CD4-positive, alpha-beta T cell (primary cell): ENCODE measurements around the gene SDK1. TPM values are rescaled to one million over a fixed set of nuclear protein-coding genes. Genes with fewer than 3 reads are reported as not detected.

Source experiments
- ATAC-seq: fragments of 200-7000 bp; cut with Tn5 transposase; one replicate; pipeline ENCODE4 v1.10.0; 2022; ENCODE audit warnings: mild to moderate bottlenecking; ENCODE audit not compliant: poor library complexity
- CTCF ChIA-PET: fragments of 350-600 bp; sonication (Branson Sonifier 250); formaldehyde crosslinking; loops from one replicate; lab custom pipeline; 2021; ENCODE audit warnings: antibody characterized with exemption, inconsistent platforms; lab: Charles Lee
- POLR2A ChIA-PET: fragments of 350-600 bp; sonication (Branson Sonifier 250); formaldehyde crosslinking; loops from one replicate; lab custom pipeline; 2021; ENCODE audit warnings: antibody characterized with exemption, inconsistent platforms; lab: Charles Lee
- DNase-seq, 14 experiments: peaks; one replicate each; pipeline ENCODE4 v3.0.0-alpha.2; 2013 to 2020; ENCODE audit warnings: mixed read lengths in 2 of 14
- H3K27ac ChIP-seq, 2 donors: one replicate each; pipeline versions ENCODE4 v1.5.1 to v1.7.0; 2013; ENCODE audit warnings: low read length in 2 of 2, low read depth in 1 of 2, mild to moderate bottlenecking in 1 of 2
- H3K27me3 ChIP-seq, 2 experiments: 1 replicate in 1 of 2; 2 replicates in 1 of 2; pipeline versions ENCODE4 v1.6.1 to v1.7.0; 2013; ENCODE audit warnings: low read length in 2 of 2, control low read depth in 1 of 2, mild to moderate bottlenecking in 1 of 2, moderate library complexity in 1 of 2; ENCODE audit not compliant: insufficient read depth in 2 of 2, control insufficient read depth in 1 of 2
- H3K36me3 ChIP-seq: one replicate; pipeline ENCODE4 v1.6.1; 2013; ENCODE audit warnings: low read length, control low read depth; ENCODE audit not compliant: insufficient read depth
- H3K4me1 ChIP-seq: one replicate; pipeline ENCODE4 v1.6.1; 2013; ENCODE audit warnings: low read length, control low read depth; ENCODE audit not compliant: insufficient read depth
- H3K4me3 ChIP-seq: one replicate; pipeline ENCODE4 v1.5.1; 2013; ENCODE audit warnings: mild to moderate bottlenecking, low read length, moderate library complexity
- H3K9me3 ChIP-seq, 2 experiments: 1 replicate in 1 of 2; 2 replicates in 1 of 2; pipeline versions ENCODE4 v1.6.1 to v1.7.0; 2013; ENCODE audit warnings: low read length in 2 of 2, mild to moderate bottlenecking in 2 of 2, control low read depth in 1 of 2, moderate library complexity in 1 of 2; ENCODE audit not compliant: control insufficient read depth in 1 of 2, insufficient read depth in 1 of 2
- H3K27ac Mint-ChIP-seq: one replicate; pipeline ENCODE4 v1.8.0; 2020; ENCODE audit warnings: mixed read lengths
- H3K27me3 Mint-ChIP-seq: one replicate; pipeline ENCODE4 v1.8.0; 2021; ENCODE audit warnings: mixed read lengths
- H3K36me3 Mint-ChIP-seq: one replicate; pipeline ENCODE4 v1.8.0; 2021; ENCODE audit warnings: low read depth, mixed read lengths
- H3K4me1 Mint-ChIP-seq: one replicate; pipeline ENCODE4 v1.8.0; 2021; ENCODE audit warnings: low read depth, mixed read lengths
- H3K4me3 Mint-ChIP-seq: one replicate; pipeline ENCODE4 v1.8.0; 2020; ENCODE audit warnings: mild to moderate bottlenecking, mixed read lengths
- H3K9me3 Mint-ChIP-seq: one replicate; pipeline ENCODE4 v1.8.0; 2020; ENCODE audit warnings: mixed read lengths
- CTCF ChIP-seq: fragments of 200-600 bp; IDR thresholded peaks from one replicate; pipeline ENCODE4 v1.8.0; 2022; ENCODE audit warnings: antibody characterized with exemption, mild to moderate bottlenecking
- intact Hi-C, 2 experiments: fragments of 100-400 bp; cut with DNase I in 1 of 2; cut with micrococcal nuclease in 1 of 2; formaldehyde crosslinking; loops; one replicate each; pipeline versions ENCODE4 v1.15.1 to v1.9.0; 2023 to 2025; cut with DNase I, micrococcal nuclease
- total RNA-seq, 174 experiments: library from RNA in 2 of 174; stranded (reverse) in 2 of 174; gene quantifications; one replicate each; pipeline ENCODE4 v1.2.3 and lab custom pipeline; 2021 to 2026

The SDK1 gene
- total RNA-seq, 2 experiments from 2014 or later = 1.1 to 1.3 TPM

DNA sequence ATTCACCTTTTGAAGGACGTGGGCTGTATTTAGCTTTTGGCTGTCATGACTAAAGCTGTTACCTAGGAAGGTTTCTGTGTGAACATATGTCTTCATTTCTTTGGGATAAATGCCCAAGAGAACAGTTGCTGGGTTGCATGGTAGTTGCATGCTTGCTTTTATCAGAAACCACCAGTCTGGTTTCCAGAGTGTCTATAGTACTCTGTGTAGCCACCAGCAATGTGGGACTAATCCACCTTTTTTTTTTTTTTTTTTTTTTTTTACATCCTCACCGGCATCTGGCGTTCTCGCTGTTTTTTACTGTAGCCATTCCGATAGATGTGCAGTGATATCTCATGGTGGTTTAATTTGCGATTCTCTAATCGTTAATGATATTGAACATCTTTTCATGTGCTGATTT, 297.8 kb downstream of the SDK1 start:
- intact Hi-C loops = no loop called here
- Histone ChIP-seq H3K27me3 (no peaks in the 10 kb centered on the region), H3K36me3 (no peaks in the 10 kb centered on the region), H3K4me3 (no peak overlapping the region), H3K9me3 (no peaks in the 10 kb centered on the region), H3K4me1 (no peaks in the 10 kb centered on the region), H3K27ac (no peak overlapping the region)
- Mint-ChIP-seq H3K36me3 (no peaks in the 10 kb centered on the region), H3K27ac (no peak overlapping the region), H3K27me3 (no peaks in the 10 kb centered on the region), H3K9me3 (no peaks in the 10 kb centered on the region), H3K4me1 (no peaks in the 10 kb centered on the region), H3K4me3 (no peak overlapping the region)
- POLR2A ChIA-PET = no interaction called here
- TF ChIP-seq CTCF = no peak
- no peak for ATAC-seq
- no peak for DNase-seq
- CTCF ChIA-PET = no interaction called here

GRCh38 chr7:3605222-3605621, 304.2 kb downstream of the SDK1 start:
- ChIA-PET POLR2A (no interaction called here), CTCF (no interaction called here)
- DNase-seq (no peak), ATAC-seq (no peak)
- no peak overlapping the region for H3K27ac ChIP-seq
- H3K27me3 ChIP-seq = peaks cover 0 to 4% of the 10 kb centered on the region in 2 experiments
- H3K4me3 ChIP-seq = no peak overlapping the region
- Mint-ChIP-seq H3K27ac (no peak overlapping the region), H3K27me3 (no peaks in the 10 kb centered on the region), H3K36me3 (no peaks in the 10 kb centered on the region), H3K4me3 (no peak overlapping the region), H3K9me3 (no peaks in the 10 kb centered on the region), H3K4me1 (no peaks in the 10 kb centered on the region)
- H3K9me3 ChIP-seq = peaks cover 0 to 4% of the 10 kb centered on the region in 2 experiments
- intact Hi-C loops = no loop called here
- H3K4me1 ChIP-seq = no peaks in the 10 kb centered on the region
- H3K36me3 ChIP-seq = no peaks in the 10 kb centered on the region
- TF ChIP-seq CTCF = no peak

GRCh38 chr7:3606436-3606835, 305.4 kb downstream of the SDK1 start:
- Histone ChIP-seq H3K27me3 (peaks cover 0 to 4% of the 10 kb centered on the region in 2 experiments), H3K4me3 (no peak overlapping the region), H3K36me3 (no peaks in the 10 kb centered on the region), H3K9me3 (peaks cover 0 to 4% of the 10 kb centered on the region in 2 experiments), H3K4me1 (no peaks in the 10 kb centered on the region), H3K27ac (no peak overlapping the region)
- ChIA-PET POLR2A (no interaction called here), CTCF (no interaction called here)
- H3K27me3 Mint-ChIP-seq = peaks cover 8% of the 10 kb centered on the region
- no peaks in the 10 kb centered on the region for H3K9me3 Mint-ChIP-seq
- DNase-seq (no peak), ATAC-seq (no peak)
- H3K4me3 Mint-ChIP-seq = no peak overlapping the region
- no peaks in the 10 kb centered on the region for H3K4me1 Mint-ChIP-seq
- H3K27ac Mint-ChIP-seq = no peak overlapping the region
- intact Hi-C loops = no loop called here
- no peak for TF ChIP-seq CTCF
- no peaks in the 10 kb centered on the region for H3K36me3 Mint-ChIP-seq
